PC-9 (cell line): Measurements from ENCODE around the gene ITGB6.

Experiments used
- EZH2 ChIP-seq: fragments of 200-600 bp; sonication (generic); IDR thresholded peaks from 2 replicates; pipeline ENCODE4 v1.8.0; 2017; ENCODE audit warnings: antibody characterized with exemption, low read depth
- TF ChIP-seq, protein P1 (sequence below): fragments of 200-600 bp; sonication (generic); conservative IDR thresholded peaks from 2 replicates; pipeline ENCODE4 v1.6.1; 2017; ENCODE audit warnings: mixed run types, antibody characterized with exemption, mild to moderate bottlenecking, moderate library complexity

- TF ChIP-seq, protein P1, sequence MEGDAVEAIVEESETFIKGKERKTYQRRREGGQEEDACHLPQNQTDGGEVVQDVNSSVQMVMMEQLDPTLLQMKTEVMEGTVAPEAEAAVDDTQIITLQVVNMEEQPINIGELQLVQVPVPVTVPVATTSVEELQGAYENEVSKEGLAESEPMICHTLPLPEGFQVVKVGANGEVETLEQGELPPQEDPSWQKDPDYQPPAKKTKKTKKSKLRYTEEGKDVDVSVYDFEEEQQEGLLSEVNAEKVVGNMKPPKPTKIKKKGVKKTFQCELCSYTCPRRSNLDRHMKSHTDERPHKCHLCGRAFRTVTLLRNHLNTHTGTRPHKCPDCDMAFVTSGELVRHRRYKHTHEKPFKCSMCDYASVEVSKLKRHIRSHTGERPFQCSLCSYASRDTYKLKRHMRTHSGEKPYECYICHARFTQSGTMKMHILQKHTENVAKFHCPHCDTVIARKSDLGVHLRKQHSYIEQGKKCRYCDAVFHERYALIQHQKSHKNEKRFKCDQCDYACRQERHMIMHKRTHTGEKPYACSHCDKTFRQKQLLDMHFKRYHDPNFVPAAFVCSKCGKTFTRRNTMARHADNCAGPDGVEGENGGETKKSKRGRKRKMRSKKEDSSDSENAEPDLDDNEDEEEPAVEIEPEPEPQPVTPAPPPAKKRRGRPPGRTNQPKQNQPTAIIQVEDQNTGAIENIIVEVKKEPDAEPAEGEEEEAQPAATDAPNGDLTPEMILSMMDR = no peak
- no peak for TF ChIP-seq EZH2
These were observed 30.1 kb downstream of the ITGB6 start for GRCh38 chr2:160169988-160170387.
